Measurements from ENCODE around the gene PLEKHM3. TPM values are rescaled to one million over a fixed set of nuclear protein-coding genes. Genes with fewer than 3 reads are reported as not detected.

Gene PLEKHM3
- total RNA-seq, 1 donor from 2014 or later = 19.5 TPM

DNA sequence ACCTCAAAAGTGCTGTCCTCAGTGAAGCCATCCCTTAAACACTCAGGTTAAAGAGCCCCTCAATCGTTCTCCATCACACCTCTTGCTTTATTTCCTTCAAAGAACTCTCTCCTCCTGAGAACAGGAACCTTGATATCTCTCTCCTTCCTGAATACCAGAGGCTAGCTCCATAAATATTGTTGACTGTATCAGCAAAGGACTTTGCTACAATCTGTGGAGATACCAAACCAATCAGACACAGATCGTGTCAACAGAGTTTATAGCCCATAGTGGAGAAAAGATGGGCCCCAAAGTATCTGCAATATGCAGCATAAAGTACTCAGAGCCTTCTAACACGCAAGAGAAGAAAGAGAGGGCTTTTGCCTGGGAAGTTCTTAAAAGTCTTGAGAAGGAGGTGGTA is 36.4 kb downstream of the PLEKHM3 start:
- Histone ChIP-seq H2AFZ (replicated peaks) (no peak overlapping the region), H4K20me1 (ENCODE audit: low read depth) (no peaks in the 10 kb centered on the region), H3K4me1 (no peaks in the 10 kb centered on the region), H3K4me3 (no peak overlapping the region), H3K36me3 (no peaks in the 10 kb centered on the region), H3K9ac (no peak overlapping the region), H3K27me3 (no peaks in the 10 kb centered on the region), H3K27ac (no peak overlapping the region), H3K9me3 (ENCODE audit: low read depth) (no peaks in the 10 kb centered on the region), H3F3A (ENCODE audit: low read depth) (no peaks in the 10 kb centered on the region), H3K4me2 (no peak overlapping the region), H3K79me2 (ENCODE audit: low read depth) (no peaks in the 10 kb centered on the region)
- Mint-ChIP-seq H3K36me3 (no peaks in the 10 kb centered on the region), H3K4me1 (no peaks in the 10 kb centered on the region), H3K27me3 (ENCODE audit: insufficient read depth, low read depth) (no peaks in the 10 kb centered on the region), H3K4me3 (no peak overlapping the region), H3K27ac (no peak overlapping the region), H3K9me3 (no peaks in the 10 kb centered on the region)
- no peak for DNase-seq (ENCODE audit: low spot score)
- TF ChIP-seq EZH2phosphoT487 (IDR thresholded peaks at IDR 0.05) = no peak

DNA sequence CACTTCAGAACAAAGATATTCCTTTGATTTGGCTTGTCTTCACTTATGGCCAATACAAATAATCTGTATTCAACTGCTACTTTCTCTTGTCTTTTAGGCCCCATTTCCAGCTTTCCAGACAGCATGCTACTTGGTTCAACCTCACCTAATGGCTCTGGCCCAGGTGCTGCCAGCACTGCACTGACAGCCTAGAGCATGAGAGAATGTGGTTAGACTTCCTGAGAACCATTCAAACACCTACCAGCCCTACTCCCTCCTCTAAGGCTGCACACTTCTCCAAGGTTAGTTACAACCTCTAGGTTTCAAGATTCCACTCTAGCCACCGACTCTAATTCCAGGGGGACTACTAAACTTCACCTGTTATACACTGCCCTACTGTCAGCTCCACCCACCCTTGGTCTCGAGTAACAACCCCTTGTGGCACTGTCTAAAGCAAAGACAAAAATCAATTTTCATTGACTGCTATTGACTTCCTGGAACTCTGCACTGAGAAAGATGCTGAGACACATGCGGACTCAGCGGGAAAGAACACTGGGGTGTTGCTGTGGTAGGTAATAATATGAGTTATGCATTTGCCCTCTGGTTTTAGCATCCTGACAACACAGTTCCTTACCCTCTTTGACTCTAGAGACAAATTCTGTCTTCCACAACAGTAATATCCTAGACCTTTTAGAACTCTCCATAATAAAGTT is 38.2 kb downstream of the PLEKHM3 start:
- Histone ChIP-seq H3K27ac (no peak overlapping the region), H3K4me1 (no peaks in the 10 kb centered on the region), H2AFZ (replicated peaks) (no peak overlapping the region), H3K4me3 (no peak overlapping the region), H3K9ac (no peak overlapping the region), H3K9me3 (ENCODE audit: low read depth) (no peaks in the 10 kb centered on the region), H3K79me2 (ENCODE audit: low read depth) (no peaks in the 10 kb centered on the region), H4K20me1 (ENCODE audit: low read depth) (no peaks in the 10 kb centered on the region), H3K36me3 (no peaks in the 10 kb centered on the region), H3K27me3 (no peaks in the 10 kb centered on the region), H3K4me2 (no peak overlapping the region), H3F3A (ENCODE audit: low read depth) (no peaks in the 10 kb centered on the region)
- Mint-ChIP-seq H3K9me3 (no peaks in the 10 kb centered on the region), H3K4me3 (no peak overlapping the region), H3K36me3 (no peaks in the 10 kb centered on the region), H3K27ac (no peak overlapping the region), H3K27me3 (ENCODE audit: insufficient read depth, low read depth) (no peaks in the 10 kb centered on the region), H3K4me1 (no peaks in the 10 kb centered on the region)
- no peak for DNase-seq (ENCODE audit: low spot score)
- no peak for TF ChIP-seq EZH2 (IDR thresholded peaks at IDR 0.05)
- TF ChIP-seq EZH2phosphoT487 (IDR thresholded peaks at IDR 0.05) = no peak
- TF ChIP-seq, protein P1, sequence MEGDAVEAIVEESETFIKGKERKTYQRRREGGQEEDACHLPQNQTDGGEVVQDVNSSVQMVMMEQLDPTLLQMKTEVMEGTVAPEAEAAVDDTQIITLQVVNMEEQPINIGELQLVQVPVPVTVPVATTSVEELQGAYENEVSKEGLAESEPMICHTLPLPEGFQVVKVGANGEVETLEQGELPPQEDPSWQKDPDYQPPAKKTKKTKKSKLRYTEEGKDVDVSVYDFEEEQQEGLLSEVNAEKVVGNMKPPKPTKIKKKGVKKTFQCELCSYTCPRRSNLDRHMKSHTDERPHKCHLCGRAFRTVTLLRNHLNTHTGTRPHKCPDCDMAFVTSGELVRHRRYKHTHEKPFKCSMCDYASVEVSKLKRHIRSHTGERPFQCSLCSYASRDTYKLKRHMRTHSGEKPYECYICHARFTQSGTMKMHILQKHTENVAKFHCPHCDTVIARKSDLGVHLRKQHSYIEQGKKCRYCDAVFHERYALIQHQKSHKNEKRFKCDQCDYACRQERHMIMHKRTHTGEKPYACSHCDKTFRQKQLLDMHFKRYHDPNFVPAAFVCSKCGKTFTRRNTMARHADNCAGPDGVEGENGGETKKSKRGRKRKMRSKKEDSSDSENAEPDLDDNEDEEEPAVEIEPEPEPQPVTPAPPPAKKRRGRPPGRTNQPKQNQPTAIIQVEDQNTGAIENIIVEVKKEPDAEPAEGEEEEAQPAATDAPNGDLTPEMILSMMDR (IDR thresholded peaks at IDR 0.05) = no peak

DNA sequence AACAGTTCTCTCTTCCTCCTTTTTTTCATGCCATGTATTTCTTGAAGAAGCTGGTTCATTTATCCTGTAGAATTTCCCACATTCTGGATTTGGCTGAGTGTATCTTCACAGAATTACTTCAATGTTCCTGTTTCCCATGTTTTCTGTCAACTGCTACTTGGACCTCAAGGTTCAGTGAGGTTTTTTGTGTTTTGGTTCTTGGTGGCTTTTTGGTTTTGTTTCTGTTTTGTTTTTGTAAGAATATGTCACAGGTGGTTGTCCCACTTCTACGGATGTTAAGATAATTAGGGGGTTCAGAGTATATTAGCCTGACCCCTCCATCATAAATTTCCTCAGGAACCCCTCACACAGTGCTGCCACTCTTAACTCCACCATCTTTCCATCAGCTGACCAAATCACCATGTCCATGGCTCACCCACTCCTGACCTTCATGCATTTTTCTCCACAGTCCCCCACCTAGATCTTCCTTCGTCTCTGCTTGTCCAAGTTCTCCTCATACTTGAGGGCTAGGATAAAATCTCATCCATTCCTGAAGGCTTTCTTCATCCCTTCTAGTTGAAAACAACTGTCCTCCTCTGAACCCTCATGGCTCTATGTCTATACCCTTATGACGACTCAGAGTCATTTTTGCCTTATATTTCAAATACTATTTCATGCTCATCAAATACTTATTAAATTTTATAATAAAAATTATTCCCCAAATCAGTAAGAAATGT is 40.4 kb downstream of the PLEKHM3 start:
- Mint-ChIP-seq H3K4me1 (no peaks in the 10 kb centered on the region), H3K36me3 (no peaks in the 10 kb centered on the region), H3K9me3 (no peaks in the 10 kb centered on the region), H3K27ac (no peak overlapping the region), H3K4me3 (no peak overlapping the region), H3K27me3 (ENCODE audit: insufficient read depth, low read depth) (no peaks in the 10 kb centered on the region)
- Histone ChIP-seq H3K27ac (no peak overlapping the region), H3F3A (ENCODE audit: low read depth) (peaks cover 5% of the 10 kb centered on the region), H3K9ac (no peak overlapping the region), H3K79me2 (ENCODE audit: low read depth) (no peaks in the 10 kb centered on the region), H2AFZ (replicated peaks) (no peak overlapping the region), H3K9me3 (ENCODE audit: low read depth) (no peaks in the 10 kb centered on the region), H3K4me2 (no peak overlapping the region), H3K27me3 (no peaks in the 10 kb centered on the region), H3K4me1 (peaks cover 5% of the 10 kb centered on the region), H3K36me3 (no peaks in the 10 kb centered on the region), H4K20me1 (ENCODE audit: low read depth) (no peaks in the 10 kb centered on the region), H3K4me3 (no peak overlapping the region)
- no peak for DNase-seq (ENCODE audit: low spot score)
- TF ChIP-seq EZH2phosphoT487 (IDR thresholded peaks at IDR 0.05) (no peak), EZH2 (IDR thresholded peaks at IDR 0.05) (no peak)
- TF ChIP-seq, protein P1 (IDR thresholded peaks at IDR 0.05) = no peak

DNA sequence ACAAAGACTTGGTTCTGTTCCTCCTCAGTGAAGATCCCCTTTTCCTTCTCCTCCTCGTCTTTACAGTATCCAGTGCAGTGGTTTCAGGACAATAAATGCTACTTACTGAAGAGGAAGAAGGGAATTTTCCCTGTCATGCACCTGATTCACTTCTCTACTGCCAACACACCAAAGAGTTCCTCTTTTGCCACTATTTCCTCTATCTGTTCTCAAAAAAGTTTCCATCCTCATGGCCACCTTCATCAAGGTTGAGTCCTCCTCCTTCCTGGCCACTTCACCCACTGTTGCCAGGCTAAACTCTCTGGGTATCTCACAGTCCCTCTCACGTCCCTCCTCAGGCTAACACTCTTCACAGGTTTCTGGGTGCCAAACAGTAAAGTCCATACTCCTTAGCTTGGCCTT is 41.7 kb downstream of the PLEKHM3 start:
- Histone ChIP-seq H3K79me2 (ENCODE audit: low read depth) (no peaks in the 10 kb centered on the region), H3F3A (ENCODE audit: low read depth) (peaks cover 7% of the 10 kb centered on the region), H3K36me3 (no peaks in the 10 kb centered on the region), H3K9ac (no peak overlapping the region), H3K27me3 (no peaks in the 10 kb centered on the region), H3K4me1 (peaks cover 11% of the 10 kb centered on the region), H3K9me3 (ENCODE audit: low read depth) (no peaks in the 10 kb centered on the region), H2AFZ (replicated peaks) (no peak overlapping the region), H4K20me1 (ENCODE audit: low read depth) (no peaks in the 10 kb centered on the region), H3K27ac (no peak overlapping the region), H3K4me3 (no peak overlapping the region), H3K4me2 (no peak overlapping the region)
- Mint-ChIP-seq H3K27me3 (ENCODE audit: insufficient read depth, low read depth) (no peaks in the 10 kb centered on the region), H3K4me3 (no peak overlapping the region), H3K36me3 (no peaks in the 10 kb centered on the region), H3K27ac (no peak overlapping the region), H3K4me1 (no peaks in the 10 kb centered on the region), H3K9me3 (no peaks in the 10 kb centered on the region)
- no peak for TF ChIP-seq EZH2phosphoT487 (IDR thresholded peaks at IDR 0.05)
- TF ChIP-seq EZH2 (IDR thresholded peaks at IDR 0.05) = no peak
- TF ChIP-seq, protein P1 (IDR thresholded peaks at IDR 0.05) = no peak
- DNase-seq (ENCODE audit: low spot score) = no peak
